ENCODE data around the gene RNU7-1.

- TF ChIP-seq, protein P1, sequence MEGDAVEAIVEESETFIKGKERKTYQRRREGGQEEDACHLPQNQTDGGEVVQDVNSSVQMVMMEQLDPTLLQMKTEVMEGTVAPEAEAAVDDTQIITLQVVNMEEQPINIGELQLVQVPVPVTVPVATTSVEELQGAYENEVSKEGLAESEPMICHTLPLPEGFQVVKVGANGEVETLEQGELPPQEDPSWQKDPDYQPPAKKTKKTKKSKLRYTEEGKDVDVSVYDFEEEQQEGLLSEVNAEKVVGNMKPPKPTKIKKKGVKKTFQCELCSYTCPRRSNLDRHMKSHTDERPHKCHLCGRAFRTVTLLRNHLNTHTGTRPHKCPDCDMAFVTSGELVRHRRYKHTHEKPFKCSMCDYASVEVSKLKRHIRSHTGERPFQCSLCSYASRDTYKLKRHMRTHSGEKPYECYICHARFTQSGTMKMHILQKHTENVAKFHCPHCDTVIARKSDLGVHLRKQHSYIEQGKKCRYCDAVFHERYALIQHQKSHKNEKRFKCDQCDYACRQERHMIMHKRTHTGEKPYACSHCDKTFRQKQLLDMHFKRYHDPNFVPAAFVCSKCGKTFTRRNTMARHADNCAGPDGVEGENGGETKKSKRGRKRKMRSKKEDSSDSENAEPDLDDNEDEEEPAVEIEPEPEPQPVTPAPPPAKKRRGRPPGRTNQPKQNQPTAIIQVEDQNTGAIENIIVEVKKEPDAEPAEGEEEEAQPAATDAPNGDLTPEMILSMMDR (IDR thresholded peaks at IDR 0.05): no peak
- no peak for TF ChIP-seq POLR2AphosphoS5 (IDR thresholded peaks at IDR 0.05)
- TF ChIP-seq POLR2A (IDR thresholded peaks at IDR 0.05): no peak
These were observed 18.8 kb downstream of the RNU7-1 start for GRCh38 chr12:6962285-6963015.

Data from breast epithelium (tissue), 3 donors.